Stimulated activated naive CD8-positive, alpha-beta T cell treated with anti-CD3 and anti-CD28 coated beads, Interleukin-15, Interleukin-2, amounts not matched to agents 100 U/mL and 50 U/mL, for 24 hours (primary cell): ENCODE data around the gene SH3GL1.
A peak's percentile ranks its signal among the peaks of the same experiment; 100 is the strongest.
"Not testable (repeated sequence)": the region's sequence is repeated elsewhere in the genome, so short reads cannot be mapped to it uniquely, and the experiment has no call there.

Experiments
- ATAC-seq: fragments of 150-1000 bp; cut with Tn5 transposase; one replicate; pipeline ENCODE4 v1.10.0; 2021
- DNase-seq: peaks from one replicate; pipeline ENCODE4 v3.0.0; 2021

The SH3GL1 gene

GRCh38 chr19:4342615-4343369, 57.6 kb downstream of the SH3GL1 start:
- DNase-seq: peak; percentile 90
- ATAC-seq: peak; percentile 96

- no peak for DNase-seq
- no peak for ATAC-seq
Observed at GRCh38 chr19:4342314-4342614, 58.1 kb downstream of the SH3GL1 start.

- ATAC-seq (no peak), DNase-seq (peak; percentile 64)
Observed at GRCh38 chr19:4338441-4339355, 61.6 kb downstream of the SH3GL1 start, which contains the start of gene STAP2. Gene STAP2, minus strand, starts transcription at chr19:4338827. Its CDS starts 74 bp downstream, at chr19:4338753.

- ATAC-seq (no peak), DNase-seq (peak; percentile 30)
Observed at GRCh38 chr19:4337906-4338440, 62.4 kb downstream of the SH3GL1 start.

- no peak for ATAC-seq
- no peak for DNase-seq
Observed at GRCh38 chr19:4334929-4335570, 65.3 kb downstream of the SH3GL1 start.

- no peak for DNase-seq
Observed at GRCh38 chr19:4329858-4330257, 70.5 kb downstream of the SH3GL1 start.

GRCh38 chr19:4328991-4329681, 71.2 kb downstream of the SH3GL1 start:
- not testable (repeated sequence) for ATAC-seq
- peak; percentile 66 for DNase-seq

More at GRCh38 chr19:4329858-4330257, 70.5 kb downstream of the SH3GL1 start:
- ATAC-seq: no peak

GRCh38 chr19:4328243-4328990, 71.9 kb downstream of the SH3GL1 start:
- ATAC-seq: peak; percentile 93
- DNase-seq: peak; percentile 95

GRCh38 chr19:4327877-4328242, 72.5 kb downstream of the SH3GL1 start:
- DNase-seq (no peak), ATAC-seq (no peak)

- peak; percentile 78 for DNase-seq
- ATAC-seq: peak; percentile 14
Observed at GRCh38 chr19:4327252-4327876, 73.0 kb downstream of the SH3GL1 start.

GRCh38 chr19:4326837-4327251, 73.5 kb downstream of the SH3GL1 start:
- DNase-seq (peak; percentile 37), ATAC-seq (no peak)

GRCh38 chr19:4326215-4326836, 74.0 kb downstream of the SH3GL1 start:
- ATAC-seq: no peak
- no peak for DNase-seq

- ATAC-seq: no peak
- DNase-seq: no peak
Observed at GRCh38 chr19:4324228-4324627, 76.1 kb downstream of the SH3GL1 start.

GRCh38 chr19:4323692-4324091, 76.7 kb downstream of the SH3GL1 start:
- no peak for ATAC-seq

GRCh38 chr19:4322942-4323665, 77.2 kb downstream of the SH3GL1 start:
- DNase-seq: no peak

More at GRCh38 chr19:4323692-4324091, 76.7 kb downstream of the SH3GL1 start:
- no peak for DNase-seq

GRCh38 chr19:4320419-4320818, 79.9 kb downstream of the SH3GL1 start:
- ATAC-seq (no peak), DNase-seq (no peak)

More at GRCh38 chr19:4322942-4323665, 77.2 kb downstream of the SH3GL1 start:
- no peak for ATAC-seq

GRCh38 chr19:4319067-4319718, 81.2 kb downstream of the SH3GL1 start:
- no peak for DNase-seq
- no peak for ATAC-seq

GRCh38 chr19:4318460-4318859, 81.9 kb downstream of the SH3GL1 start:
- DNase-seq (no peak), ATAC-seq (no peak)

GRCh38 chr19:4316956-4317355, 83.4 kb downstream of the SH3GL1 start:
- no peak for DNase-seq
- no peak for ATAC-seq
